ENCODE results near the gene DNAJC8. TPM values are rescaled to one million over a fixed set of nuclear protein-coding genes. Genes with fewer than 3 reads are reported as not detected.

The DNAJC8 gene
- total RNA-seq, 1 experiment from 2014 or later = 57.6 TPM

GRCh38 chr1:28239004-28239403, 6.2 kb upstream of the DNAJC8 start:
- intact Hi-C loops (cut with micrococcal nuclease; ENCODE audit: unreplicated experiment) = no loop called here
- peaks cover 6% of the 10 kb centered on the region for H3K36me3 Mint-ChIP-seq (ENCODE audit: insufficient read depth, unreplicated experiment)
- H3K27ac Mint-ChIP-seq (ENCODE audit: unreplicated experiment) = no peak overlapping the region
- no peak overlapping the region for H3K4me3 Mint-ChIP-seq (ENCODE audit: low read depth, unreplicated experiment)
- no peaks in the 10 kb centered on the region for H3K9me3 Mint-ChIP-seq (ENCODE audit: low read depth, unreplicated experiment)
- H3K27me3 Mint-ChIP-seq (ENCODE audit: unreplicated experiment) = no peaks in the 10 kb centered on the region
- TF ChIP-seq CTCF (IDR thresholded peaks at IDR 0.05; ENCODE audit: unreplicated experiment) = no peak
- peaks cover 7% of the 10 kb centered on the region for H3K4me1 Mint-ChIP-seq (ENCODE audit: low read depth, unreplicated experiment)
- DNase-seq = no peak
- CTCF ChIA-PET = interaction anchor here (0.7 kb wide), 1 partner anchor 15 kb away, joined by 3 read pairs; no protein-coding TSS in a partner anchor
- BruUV-seq (replicated peaks) = no TSS peak

GRCh38 chr1:28236656-28237322, 4.0 kb upstream of the DNAJC8 start:
- Mint-ChIP-seq H3K9me3 (ENCODE audit: low read depth, unreplicated experiment) (no peaks in the 10 kb centered on the region), H3K4me3 (ENCODE audit: low read depth, unreplicated experiment) (no peak overlapping the region), H3K27ac (ENCODE audit: unreplicated experiment) (no peak overlapping the region), H3K27me3 (ENCODE audit: unreplicated experiment) (no peaks in the 10 kb centered on the region), H3K4me1 (ENCODE audit: low read depth, unreplicated experiment) (no peaks in the 10 kb centered on the region), H3K36me3 (ENCODE audit: insufficient read depth, unreplicated experiment) (peaks cover 13% of the 10 kb centered on the region)
- TF ChIP-seq CTCF (IDR thresholded peaks at IDR 0.05; ENCODE audit: unreplicated experiment) = no peak
- CTCF ChIA-PET = interaction anchor here (0.5 to 1.9 kb wide), 3 partner anchors 12 to 131 kb away, joined by 4 to 8 read pairs (median 4); no protein-coding TSS in a partner anchor
- DNase-seq = no peak
- intact Hi-C loops (cut with micrococcal nuclease; ENCODE audit: unreplicated experiment) = no loop called here
- BruUV-seq (replicated peaks) = no TSS peak

- CTCF ChIA-PET = interaction anchor here (0.6 to 1.9 kb wide), 3 partner anchors 13 to 414 kb away, joined by 4 to 8 read pairs (median 5); no protein-coding TSS in a partner anchor
- no peak within 1 kb of the TSS for H3K27ac Mint-ChIP-seq (ENCODE audit: unreplicated experiment)
- H3K4me1 Mint-ChIP-seq (ENCODE audit: low read depth, unreplicated experiment) = no peaks in the 10 kb centered on the region
- peak; percentile 91 for DNase-seq
- no TSS peak for BruUV-seq (replicated peaks)
- H3K27me3 Mint-ChIP-seq (ENCODE audit: unreplicated experiment) = no peaks in the 10 kb centered on the region
- intact Hi-C loops (cut with micrococcal nuclease; ENCODE audit: unreplicated experiment) = no loop called here
- no peak for TF ChIP-seq CTCF (IDR thresholded peaks at IDR 0.05; ENCODE audit: unreplicated experiment)
- no peaks in the 10 kb centered on the region for H3K9me3 Mint-ChIP-seq (ENCODE audit: low read depth, unreplicated experiment)
- no peak within 1 kb of the TSS for H3K4me3 Mint-ChIP-seq (ENCODE audit: low read depth, unreplicated experiment)
- H3K36me3 Mint-ChIP-seq (ENCODE audit: insufficient read depth, unreplicated experiment) = peaks cover 13% of the 10 kb centered on the region
Observed at GRCh38 chr1:28235755-28236655, 3.2 kb upstream of the DNAJC8 start, which contains the start of gene ATP5IF1. Gene ATP5IF1 (plus strand): TSS chr1:28236124. CDS start chr1:28236184, 60 bp downstream.

GRCh38 chr1:28233264-28233606, 406 bp upstream of the DNAJC8 start:
- no peak for TF ChIP-seq CTCF (IDR thresholded peaks at IDR 0.05; ENCODE audit: unreplicated experiment)
- CTCF ChIA-PET = no interaction called here
- intact Hi-C loops (cut with micrococcal nuclease; ENCODE audit: unreplicated experiment) = no loop called here
- no peaks in the 10 kb centered on the region for H3K4me1 Mint-ChIP-seq (ENCODE audit: low read depth, unreplicated experiment)
- H3K27ac Mint-ChIP-seq (ENCODE audit: unreplicated experiment) = peak overlapping the region; percentile 100
- DNase-seq = no peak
- no peaks in the 10 kb centered on the region for H3K27me3 Mint-ChIP-seq (ENCODE audit: unreplicated experiment)
- peak overlapping the region; percentile 100 for H3K4me3 Mint-ChIP-seq (ENCODE audit: low read depth, unreplicated experiment)
- no TSS peak for BruUV-seq (replicated peaks)
- no peaks in the 10 kb centered on the region for H3K9me3 Mint-ChIP-seq (ENCODE audit: low read depth, unreplicated experiment)
- peaks cover 23% of the 10 kb centered on the region for H3K36me3 Mint-ChIP-seq (ENCODE audit: insufficient read depth, unreplicated experiment)

Data from Calu3 (cell line).